ENCODE results near the gene CFAP70.

Gene CFAP70

DNA sequence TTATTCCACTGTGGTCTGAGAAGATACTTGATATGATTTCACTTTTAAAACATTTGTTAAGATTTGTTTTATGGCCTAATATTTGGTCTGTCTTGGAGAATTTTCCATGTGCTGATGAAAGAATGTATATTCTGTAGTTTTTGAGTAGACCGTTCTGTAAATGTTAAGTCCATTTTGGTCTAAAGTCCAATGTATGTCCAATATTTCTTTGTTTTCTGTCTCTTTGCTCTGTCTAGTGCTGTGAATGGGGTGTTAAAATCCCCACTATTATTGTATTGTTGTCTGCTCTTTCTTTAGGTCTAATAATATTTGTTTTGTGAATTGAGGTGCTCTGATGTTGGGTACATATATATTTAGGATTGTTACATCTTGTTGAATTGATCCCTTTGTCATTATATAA, 142.9 kb downstream of the CFAP70 start:
- no peak for DNase-seq (ENCODE audit: low read depth)

DNA sequence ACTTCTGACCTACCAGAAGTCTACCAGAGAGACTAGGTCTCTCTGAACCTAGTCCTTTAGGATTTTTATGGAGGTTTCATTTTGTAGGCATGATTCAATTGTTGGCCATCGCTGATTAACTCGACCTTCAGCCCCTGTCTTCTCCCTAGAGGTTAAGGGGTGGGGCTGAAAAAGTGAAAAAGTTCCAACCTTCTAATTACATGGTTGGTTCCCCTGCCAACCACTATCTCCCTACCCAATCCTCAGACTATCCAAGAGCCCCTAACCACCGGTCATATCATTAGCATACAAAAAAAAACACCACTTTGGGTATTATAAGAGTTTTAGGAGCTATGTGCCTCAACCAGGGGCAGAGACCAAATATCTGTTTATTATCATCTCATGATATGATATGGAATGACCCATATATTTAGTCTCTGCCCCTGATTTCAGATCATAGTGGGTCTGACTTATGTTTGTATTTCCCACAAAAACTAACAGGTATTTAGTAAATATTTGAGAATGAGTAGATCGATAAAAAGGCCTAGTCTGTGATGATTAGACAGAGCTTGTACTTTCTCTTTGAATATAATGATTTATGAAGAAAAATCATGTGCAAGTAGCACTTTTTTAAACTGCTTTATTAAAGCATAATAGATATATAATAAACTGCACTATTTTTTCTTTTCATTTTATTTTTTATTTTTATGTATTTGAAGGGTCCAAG, 147.4 kb downstream of the CFAP70 start:
- no peak for DNase-seq (ENCODE audit: low read depth)

DNA sequence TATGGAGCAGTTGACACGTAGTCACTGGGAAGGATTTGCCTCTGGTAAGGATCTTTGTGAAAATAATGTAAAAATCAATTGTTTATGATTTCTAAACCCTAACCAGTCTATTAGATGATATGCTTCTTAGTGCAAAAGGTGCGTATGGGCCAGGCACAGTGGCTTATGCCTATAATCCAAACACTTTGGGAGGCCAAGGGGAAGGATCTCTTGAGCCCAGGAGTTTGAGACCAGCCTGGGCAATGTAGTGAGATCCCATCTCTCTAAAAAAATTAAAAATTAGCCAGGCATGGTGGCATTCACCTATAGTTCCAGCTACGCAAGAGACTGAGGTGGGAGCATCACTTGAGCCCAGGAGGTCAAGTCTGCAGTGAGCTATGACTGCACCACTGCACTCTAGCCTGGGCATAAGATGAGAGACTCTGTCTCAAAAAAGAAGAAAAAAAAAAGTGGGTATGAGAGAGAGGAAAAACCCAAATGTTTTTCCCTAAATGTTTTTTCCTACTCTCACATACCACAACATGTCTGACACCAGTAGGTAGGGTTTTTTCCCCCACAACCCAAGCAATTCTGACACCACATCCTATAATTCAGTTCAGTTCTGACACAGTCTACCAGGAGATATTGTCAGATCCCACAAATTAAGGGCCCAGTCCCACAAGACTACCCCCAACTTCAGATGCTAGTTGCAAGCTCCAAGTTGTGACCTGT, 148.1 kb downstream of the CFAP70 start:
- no peak for DNase-seq (ENCODE audit: low read depth)

DNA sequence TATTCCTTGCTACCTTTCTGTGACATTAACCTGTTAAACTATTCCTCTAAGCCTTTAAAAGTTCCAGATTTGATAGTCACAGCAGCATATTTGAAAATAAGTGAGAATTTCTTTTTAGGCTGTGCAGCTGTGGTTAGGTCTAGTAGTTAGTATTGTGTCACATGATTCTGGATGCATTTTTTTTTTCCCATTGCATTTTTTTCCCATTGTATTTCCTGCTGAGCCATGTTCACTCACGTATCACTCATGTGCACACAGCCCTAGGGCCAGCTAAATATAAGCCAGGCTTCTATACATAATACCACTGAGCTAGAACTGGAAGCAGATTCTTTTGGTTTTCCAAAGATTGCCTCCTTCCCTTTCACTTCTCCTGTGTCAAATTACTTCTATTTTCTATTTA, 149.0 kb downstream of the CFAP70 start:
- DNase-seq (ENCODE audit: low read depth): no peak

DNA sequence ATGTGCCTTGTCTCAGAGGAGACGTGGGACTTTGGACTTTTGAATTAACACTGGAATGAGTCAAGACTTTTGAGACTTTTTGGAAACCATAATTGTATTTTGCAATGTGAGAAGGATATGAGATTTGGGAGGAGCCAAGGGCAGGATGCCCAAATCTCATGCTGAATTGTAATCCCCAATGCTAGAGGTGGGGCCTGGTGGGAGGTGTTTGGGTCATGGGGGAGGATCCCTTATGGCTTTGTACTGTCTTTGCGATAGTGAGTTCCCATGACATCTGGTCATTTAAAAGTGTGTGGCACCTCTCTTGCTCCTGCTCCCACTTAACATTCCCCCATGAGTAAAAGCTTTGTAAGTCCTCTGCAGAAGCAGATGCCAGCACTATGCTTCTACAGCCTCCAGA, 150.8 kb downstream of the CFAP70 start:
- no peak for DNase-seq (ENCODE audit: low read depth)

DNA sequence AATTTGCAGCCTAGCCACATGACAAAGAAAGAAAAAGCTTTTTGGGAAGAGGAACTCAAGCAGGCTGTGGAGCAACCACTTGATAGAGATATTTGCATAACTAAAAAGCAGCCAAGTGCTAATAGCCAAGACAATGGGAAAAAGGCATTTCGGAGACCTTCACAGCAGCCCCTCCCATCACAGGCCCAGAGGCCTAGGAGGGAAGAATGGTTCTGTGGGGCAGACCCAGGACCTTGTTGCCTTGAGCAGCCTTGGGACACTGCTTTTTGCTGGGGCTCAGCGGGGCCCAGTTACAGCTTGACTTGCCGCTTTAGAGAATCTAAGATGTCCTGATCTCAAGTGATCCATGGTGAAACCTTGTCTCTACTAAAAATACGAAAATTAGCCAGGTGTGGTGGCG, 152.3 kb downstream of the CFAP70 start:
- DNase-seq (ENCODE audit: low read depth): no peak

DNA sequence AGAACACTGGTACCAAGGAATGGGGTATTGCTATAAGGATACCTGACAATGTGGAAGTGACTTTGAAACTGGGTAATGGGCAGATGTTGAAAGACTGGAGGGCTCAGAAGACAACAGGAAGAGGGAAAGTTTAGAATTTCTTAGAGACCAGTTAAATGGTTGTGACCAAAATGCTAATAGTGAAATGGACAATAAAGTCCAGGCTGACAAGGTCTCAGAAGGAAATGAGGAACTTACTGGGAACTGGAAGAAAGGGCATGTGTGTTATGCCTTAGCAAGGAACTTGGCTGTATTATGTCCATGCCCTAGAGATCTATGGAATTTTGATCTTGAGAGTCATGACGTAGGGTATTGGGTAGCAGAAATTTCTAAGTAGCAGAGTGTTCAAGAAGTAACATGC, 152.8 kb downstream of the CFAP70 start:
- no peak for DNase-seq (ENCODE audit: low read depth)

DNA sequence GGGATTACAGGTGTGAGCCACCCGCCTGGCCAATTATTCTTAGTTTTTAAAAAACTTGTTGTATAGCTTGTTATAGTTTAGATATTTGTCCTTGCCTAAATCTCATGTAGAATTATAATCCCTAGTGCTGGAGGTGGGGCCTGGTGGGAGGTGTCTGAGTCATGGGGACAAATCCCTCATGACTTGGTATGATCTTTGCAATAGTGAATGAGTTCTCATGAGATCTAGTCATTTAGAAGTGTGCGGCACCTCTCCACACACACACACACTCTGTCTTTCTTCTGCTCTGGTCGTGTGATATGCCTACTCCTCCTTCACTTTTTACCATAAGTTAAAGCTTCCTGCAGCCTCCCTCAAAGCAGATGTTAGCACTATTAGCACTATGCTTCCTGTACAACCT, 153.6 kb downstream of the CFAP70 start:
- DNase-seq (ENCODE audit: low read depth): no peak

Measured in T-helper 22 cell (primary cell).